AG09319 (cell line): ENCODE measurements around the gene DNAH3.
"Not testable (repeated sequence)": the region's sequence is repeated elsewhere in the genome, so short reads cannot be mapped to it uniquely, and the experiment has no call there.

Source experiments
- DNase-seq: peaks from one replicate; pipeline ENCODE4 v3.0.0-alpha.2; 2010; ENCODE audit warnings: low read depth; ENCODE audit errors: extremely low read depth
- CTCF ChIP-seq: IDR thresholded peaks from 2 replicates; pipeline ENCODE4 v1.5.1; 2011; ENCODE audit warnings: low read depth, mild to moderate bottlenecking, inconsistent platforms, low read length, moderate library complexity

The DNAH3 gene

GRCh38 chr16:21005008-21005407, 145.6 kb downstream of the DNAH3 start:
- no peak for TF ChIP-seq CTCF
- no peak for DNase-seq

- peak; percentile 38 for TF ChIP-seq CTCF
- DNase-seq: no peak
Observed at GRCh38 chr16:21001262-21001661, 149.4 kb downstream of the DNAH3 start.

DNA sequence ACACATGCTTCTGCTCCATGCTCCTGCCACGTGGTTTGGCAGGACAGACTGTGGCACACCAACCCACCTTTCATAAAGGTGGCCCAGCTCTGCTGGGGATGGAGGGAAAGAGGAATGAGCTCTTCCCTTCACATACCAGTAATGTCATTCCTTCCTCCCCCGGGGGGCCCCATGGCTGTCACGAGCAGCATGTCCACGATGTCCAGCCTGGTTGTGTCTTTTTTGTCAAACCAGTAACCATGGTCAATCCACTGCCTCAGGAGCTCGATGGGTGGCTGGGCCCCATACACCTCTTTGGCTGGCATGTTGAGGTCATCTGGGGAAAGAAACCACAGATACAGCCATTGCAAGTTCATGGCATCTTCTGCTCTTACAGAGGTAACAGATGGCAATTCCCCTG, 153.5 kb downstream of the DNAH3 start:
- TF ChIP-seq CTCF: no peak
- DNase-seq: no peak

GRCh38 chr16:20995711-20996110, 154.9 kb downstream of the DNAH3 start:
- TF ChIP-seq CTCF: no peak
- DNase-seq: no peak

GRCh38 chr16:20989496-20990070, 161.1 kb downstream of the DNAH3 start:
- DNase-seq: not testable (repeated sequence)

GRCh38 chr16:20987049-20987448, 163.6 kb downstream of the DNAH3 start:
- no peak for DNase-seq
- no peak for TF ChIP-seq CTCF

- no peak for TF ChIP-seq CTCF
- DNase-seq: no peak
Observed at GRCh38 chr16:20984019-20984418, 166.6 kb downstream of the DNAH3 start.

GRCh38 chr16:20976576-20976975, 174.1 kb downstream of the DNAH3 start:
- no peak for TF ChIP-seq CTCF
- DNase-seq: no peak

DNA sequence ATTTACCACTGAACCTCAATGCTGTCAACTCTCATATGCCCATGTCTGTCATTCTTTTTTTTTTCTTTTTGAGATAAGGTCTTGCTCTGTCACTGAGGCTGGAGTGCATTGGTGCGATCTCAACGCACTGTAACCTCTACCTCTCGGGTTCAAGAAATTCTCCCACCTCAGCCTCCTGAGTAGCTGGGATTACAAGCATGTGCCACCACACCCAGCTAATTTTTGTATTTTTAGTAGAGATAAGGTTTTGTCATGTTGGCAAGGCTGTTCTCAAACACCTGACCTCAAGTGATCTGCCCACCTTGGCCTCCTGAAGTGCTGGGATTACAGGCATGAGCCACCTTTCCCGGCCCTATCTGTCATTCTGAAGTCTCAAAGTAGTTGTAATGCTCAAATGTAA, 177.4 kb downstream of the DNAH3 start:
- DNase-seq: not testable (repeated sequence)
